KBM-7 (cell line): ENCODE data around the gene WDTC1.
A peak's percentile ranks its signal among the peaks of the same experiment; 100 is the strongest.

Source experiments
- DNase-seq: peaks from one replicate; pipeline ENCODE4 v3.0.0-alpha.2; 2015
- in situ Hi-C: fragments of 300-500 bp; cut with MboI; formaldehyde crosslinking; loops from 2 replicates; pipeline ENCODE4 v1.14.3; 2020; ENCODE audit warnings: low sequenced_read_pairs, low pct_unique_long_range_greater_than_20kb, mixed read lengths

The WDTC1 gene

DNA sequence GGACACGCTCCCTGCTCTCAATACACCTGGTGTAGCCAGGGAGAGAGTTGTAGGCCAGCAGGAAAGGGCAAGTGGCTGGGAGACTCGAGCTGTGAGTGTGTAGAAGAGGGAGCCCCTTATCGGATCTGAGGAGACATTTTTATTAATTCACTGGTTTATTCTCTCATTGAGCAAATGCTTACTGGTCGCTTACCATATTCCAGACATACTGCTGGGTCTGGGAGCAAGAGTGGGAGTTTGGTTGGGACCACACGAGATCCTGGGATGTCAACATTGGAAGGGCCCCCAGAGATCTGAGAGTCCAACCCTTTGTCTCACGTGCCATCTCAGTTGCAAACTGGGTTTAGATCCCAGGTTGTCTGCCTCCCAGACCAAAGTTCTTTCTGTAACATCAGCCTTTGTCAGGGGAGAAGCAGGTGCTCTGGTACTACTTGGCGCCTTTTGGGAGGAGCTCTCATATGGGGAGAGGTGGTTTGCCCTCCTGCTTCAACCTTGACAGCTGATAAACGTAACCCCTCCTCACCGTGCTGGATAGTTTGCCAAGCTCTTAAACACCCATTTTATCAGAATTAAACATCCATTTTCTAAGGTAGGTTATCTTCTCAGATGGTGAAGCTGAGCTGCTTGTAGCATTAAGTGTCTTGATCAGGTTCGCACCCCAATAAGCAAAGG lies 88.3 kb downstream of the WDTC1 start:
- DNase-seq = no peak
- in situ Hi-C loops = no loop called here

DNA sequence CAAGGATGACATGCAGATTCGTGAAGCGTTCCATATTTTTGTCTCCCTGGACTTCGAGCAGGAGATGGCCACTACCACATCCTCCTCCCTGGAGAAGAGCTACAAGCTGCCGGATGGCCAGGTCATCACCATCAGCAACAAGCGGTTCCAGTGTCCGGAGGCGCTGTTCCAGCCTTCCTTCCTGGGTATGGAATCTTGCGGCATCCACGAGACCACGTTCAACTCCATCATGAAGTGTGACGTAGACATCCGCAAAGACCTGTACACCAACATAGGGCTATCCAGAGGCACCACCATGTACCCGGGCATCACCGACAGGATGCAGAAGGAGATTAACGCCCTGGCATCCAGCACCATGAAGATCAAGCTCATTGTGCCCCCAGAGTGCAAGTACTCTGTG lies 90.9 kb downstream of the WDTC1 start:
- in situ Hi-C loops = no loop called here
- no peak for DNase-seq

DNA sequence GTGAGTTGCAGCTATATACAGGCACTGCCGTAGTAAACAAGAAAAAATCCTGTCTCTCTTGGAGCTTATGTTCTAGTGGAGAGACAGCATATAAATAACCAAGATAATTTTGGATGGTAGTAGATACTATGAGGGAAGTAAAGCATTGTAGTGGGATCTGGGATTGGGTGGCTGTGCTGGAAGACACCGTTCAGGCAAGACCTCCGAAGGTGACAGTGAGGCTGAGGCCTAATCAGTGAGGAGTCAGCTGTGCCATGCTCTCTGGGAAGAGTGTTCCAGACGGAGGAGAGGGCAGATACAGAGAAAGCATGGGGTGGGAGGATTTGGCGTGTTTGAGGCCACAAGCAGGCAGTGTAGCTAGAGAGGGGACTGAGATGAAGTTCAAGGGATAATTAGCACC lies 93.5 kb downstream of the WDTC1 start:
- in situ Hi-C loops = no loop called here
- DNase-seq = no peak

DNA sequence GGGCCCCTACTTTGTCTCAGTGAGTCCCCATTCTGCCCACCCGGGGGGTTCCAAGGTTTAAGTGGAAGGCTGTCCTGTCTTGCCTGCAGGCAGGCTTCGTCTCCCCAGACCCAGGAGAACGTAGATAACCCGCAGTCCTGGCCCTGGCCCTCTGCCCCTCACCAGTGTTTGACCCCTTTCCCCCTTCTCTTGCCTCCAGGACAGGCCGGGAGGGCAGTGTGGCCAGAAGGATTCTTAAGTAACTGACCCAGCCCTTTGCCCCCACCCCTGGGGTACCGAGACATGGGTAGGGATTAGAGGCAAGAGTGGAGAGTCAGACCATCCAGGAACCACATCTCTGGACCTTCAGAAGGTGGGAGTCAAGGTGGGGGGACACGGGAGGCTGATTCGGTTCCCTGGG lies 96.4 kb downstream of the WDTC1 start:
- in situ Hi-C loops = no loop called here

DNA sequence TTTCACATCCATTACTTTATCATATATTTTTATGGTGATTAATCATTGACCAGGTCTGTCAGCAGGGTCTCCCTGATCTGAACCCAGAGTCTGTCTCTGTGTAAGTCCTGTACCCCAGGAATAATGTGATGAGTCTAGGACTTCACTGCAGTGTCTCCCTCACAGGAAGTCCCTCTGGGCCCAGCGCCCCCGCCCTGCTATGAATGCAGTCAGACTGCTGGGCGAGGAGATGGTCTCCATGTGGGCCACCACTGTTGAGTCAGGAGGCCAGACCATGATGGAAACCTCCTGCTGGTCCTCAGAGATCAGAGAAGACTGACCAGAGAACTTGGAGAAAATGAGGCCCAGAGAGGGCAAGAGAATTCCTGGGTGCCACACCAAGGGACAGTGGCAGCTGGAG lies 97.0 kb downstream of the WDTC1 start:
- in situ Hi-C loops = no loop called here

More for the DNA sequence above, 96.4 kb downstream of the WDTC1 start:
- DNase-seq = no peak

DNA sequence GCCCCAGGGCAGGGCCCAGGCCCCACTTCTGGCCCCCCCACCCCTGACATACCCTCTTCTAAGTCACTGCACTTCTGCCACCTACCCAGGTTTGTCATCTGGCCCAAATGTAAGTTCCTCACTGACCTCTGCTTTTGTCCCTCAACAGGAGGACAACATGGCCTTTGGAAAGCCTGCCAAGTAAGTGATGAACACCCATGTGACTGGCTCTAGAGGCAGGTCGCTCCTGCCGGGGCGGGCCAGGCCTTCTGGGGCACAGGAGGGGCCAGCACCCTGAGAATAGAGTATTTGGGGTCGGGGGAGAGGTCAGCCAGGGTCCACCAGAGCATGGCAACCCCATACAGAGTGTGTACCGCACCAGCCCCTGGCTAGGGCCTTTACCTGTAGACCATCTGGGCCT lies 97.5 kb downstream of the WDTC1 start:
- no peak for DNase-seq
- in situ Hi-C loops = no loop called here

More for the DNA sequence above, 97.0 kb downstream of the WDTC1 start:
- DNase-seq = no peak

DNA sequence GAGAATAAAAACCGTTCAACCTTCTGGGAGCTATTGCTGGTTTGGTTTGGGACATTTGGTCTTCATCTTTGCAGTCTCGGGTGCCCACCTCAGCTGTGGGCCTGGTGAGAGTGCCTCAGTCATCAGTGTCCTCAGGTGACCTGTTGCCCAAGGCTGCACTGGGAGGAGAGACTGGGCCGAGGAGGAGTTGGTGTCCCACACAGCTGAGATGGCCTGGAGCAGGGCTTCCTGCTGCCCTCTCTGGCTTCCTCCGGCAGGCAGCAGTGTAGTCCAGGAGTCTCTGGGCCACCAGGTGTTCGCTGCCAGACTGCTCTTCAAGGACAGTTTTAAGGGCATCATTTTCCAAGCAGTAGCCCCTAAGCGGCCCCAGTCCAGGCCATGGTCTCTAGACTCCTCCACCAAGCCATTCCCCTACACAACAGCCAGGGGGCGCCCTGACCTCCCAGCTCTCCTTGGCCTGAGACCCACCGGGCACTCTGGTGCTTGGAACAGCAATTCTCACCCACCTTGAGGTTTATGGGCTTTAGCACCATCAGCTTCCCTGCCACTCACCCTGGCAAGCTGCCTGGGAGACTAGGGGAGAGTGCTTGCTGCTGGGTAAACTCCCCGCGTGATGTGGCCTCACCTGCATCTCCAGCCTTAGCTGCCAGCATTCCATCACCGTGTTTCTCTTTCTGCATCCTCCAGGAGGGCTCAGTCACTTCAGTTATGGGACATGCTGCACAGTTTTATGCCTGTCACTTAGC lies 98.3 kb downstream of the WDTC1 start:
- in situ Hi-C loops = no loop called here
- DNase-seq = peak; percentile 56

DNA sequence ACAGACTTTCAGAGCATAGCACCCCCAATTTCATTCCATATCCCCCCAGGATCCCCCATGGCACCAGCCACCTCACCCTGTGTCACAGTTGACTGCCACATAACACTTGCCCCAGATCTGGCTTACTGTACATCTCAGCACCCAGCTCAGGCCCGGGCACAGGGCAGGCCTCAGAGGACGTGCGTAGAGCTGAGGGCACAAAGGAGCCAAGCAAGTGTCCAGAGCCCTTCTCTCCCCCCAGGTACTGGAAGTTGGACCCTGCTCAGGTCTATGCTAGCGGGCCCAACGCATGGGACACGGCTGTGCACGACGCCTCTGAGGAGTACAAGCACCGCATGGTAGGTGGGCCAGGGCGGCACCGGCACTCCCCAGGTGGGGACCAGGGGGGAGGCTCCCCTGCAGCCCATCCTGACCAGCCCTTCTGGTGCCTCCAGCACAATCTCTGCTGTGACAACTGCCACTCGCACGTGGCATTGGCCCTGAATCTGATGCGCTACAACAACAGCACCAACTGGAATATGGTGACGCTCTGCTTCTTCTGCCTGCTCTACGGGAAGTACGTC lies 99.4 kb downstream of the WDTC1 start:
- no peak for DNase-seq
- in situ Hi-C loops = no loop called here

DNA sequence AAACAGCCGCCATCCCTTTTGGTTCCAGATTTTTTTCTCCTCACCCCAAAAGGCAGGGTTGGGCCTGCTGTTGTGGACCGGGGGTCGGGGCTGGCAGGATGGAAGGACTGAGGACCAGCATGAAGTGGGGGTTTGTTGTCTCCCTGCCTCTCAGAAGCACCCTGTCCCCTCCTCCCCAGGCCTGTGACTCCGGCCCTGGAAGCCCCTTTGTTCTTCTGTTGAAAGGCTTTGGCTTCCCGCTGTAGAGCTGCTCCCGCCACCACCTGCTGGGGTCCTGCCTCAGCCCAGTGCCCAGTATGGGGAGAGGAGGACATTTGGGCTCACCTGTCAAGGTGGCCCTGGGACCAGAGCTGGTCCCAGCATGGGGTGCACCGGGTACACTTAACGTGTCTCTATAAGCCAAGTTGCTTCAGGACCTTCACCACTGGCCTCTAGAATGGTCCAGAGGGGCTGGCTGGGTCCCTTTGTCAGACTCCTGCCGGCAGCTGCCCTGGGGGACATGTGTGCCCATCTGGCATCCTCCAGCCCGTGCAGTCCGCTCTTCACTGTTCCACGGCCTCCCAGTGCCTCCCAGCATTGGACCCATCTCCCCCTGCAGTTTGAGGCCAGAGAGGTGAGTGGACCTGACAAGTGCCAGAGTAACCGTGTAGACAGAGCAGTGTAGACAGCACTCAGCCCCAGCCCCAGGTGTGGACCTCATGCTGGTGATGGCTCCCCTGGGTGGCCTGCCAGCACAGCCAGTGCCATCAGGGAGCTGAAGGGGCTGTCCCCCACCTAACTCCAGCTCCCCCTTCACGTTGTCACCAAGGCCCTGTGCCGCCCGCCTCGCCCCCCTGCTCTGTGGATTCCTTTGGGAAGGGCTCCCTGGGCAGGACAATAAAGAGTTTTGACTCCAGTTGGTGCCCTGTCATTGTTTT lies 101.3 kb downstream of the WDTC1 start:
- no peak for DNase-seq
- in situ Hi-C loops = no loop called here

DNA sequence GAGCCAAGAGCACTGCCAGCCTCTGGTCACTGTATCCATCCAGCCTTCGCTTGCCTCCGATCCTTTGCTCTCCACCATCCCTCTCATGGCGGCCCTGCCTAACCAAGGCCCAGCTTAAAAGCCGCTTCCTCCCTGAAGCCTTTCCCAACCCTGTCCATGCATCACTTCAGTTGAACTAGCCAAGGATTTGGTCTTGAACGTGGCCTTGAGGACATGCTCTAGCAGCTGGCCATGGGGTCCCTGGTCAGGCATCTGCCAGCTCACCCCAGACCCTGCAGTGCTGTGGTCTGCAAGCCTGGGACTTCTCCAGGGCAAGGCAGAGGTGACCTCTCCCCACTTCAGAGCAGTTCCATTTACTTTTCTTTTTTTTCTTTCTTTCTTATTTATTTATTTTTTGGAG lies 102.3 kb downstream of the WDTC1 start:
- DNase-seq = no peak
- in situ Hi-C loops = no loop called here

DNA sequence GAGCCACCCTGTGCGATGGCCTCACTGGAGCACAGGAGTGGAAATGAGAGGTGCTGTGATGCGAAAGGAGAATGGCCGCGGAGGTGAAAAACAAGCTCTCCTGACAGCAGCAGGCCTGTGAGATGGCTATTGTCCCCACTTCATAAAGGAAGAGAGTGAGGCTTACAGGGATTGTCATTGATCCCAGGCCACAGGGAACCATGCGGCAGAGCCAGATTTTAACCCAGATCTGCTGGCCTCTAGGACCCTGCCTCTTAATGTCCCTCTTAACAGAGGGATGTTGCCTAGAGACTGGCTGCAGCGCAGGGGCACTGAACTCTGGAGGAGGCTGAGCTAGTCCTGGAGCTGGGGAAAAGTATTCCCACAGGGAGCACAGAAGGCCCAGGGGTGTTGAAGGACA lies 104.3 kb downstream of the WDTC1 start:
- no peak for DNase-seq
- in situ Hi-C loops = no loop called here

DNA sequence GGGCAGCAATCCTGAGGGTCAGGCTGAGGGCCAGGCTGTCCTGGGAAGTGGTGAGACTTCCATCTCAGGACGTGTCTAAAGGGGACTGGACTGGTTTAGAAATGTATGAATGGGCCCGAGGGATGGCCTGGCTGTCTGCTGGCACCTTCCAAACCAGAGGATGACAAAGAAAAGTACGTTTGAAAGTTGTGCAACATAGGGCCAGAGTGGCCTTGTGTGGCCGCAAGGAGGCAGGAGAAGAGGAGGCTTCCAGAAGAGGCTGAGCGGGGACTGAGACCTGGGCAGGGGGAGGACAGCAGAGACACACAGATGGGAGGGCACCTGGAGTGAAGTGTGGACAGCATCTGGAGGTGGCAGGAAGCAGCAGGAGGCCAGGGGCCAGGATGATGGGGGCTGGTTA lies 104.8 kb downstream of the WDTC1 start:
- no peak for DNase-seq
- in situ Hi-C loops = no loop called here

DNA sequence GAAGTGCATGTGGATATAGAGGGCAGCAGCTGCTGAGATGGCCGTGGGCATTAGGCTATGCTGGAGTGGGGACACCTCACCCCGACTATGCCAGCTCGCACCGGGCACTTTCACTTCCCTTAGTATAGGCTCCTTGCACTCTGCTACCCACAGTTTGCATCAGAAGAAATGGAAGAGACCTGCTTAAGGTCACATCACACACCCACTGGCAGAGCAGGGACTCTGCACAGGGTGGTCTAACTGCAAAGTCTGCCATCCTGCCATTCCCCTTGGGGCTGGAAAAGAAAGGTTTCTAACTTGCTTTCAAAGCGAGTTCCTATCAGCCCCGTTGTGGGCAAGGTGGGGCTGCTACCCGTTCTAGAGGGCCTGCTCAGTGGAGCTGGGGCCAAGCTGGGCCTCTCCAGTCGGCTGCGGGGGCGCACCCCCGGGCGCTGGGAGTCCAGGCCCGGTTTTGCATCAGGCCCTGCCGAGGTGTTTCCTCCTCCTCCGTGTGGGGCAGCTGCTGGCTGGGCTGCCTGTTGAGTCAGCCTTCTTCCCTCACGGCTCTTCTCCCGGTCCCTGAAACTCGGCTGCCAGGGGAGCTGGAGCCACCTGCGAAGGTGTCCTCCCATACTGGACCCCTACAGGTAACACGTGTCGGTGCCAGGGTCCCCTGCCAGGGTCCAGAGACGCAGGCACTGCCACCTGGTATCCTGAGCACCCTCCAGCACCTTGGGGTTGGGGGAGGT lies 107.3 kb downstream of the WDTC1 start, which contains the start of gene SYTL1:
TSS of gene SYTL1 (plus strand) at position 498 of the 728 bp plus-strand sequence. CDS start 3,313 bp downstream, outside the sequence.
- in situ Hi-C loops = no loop called here
- DNase-seq = peak; percentile 88

DNA sequence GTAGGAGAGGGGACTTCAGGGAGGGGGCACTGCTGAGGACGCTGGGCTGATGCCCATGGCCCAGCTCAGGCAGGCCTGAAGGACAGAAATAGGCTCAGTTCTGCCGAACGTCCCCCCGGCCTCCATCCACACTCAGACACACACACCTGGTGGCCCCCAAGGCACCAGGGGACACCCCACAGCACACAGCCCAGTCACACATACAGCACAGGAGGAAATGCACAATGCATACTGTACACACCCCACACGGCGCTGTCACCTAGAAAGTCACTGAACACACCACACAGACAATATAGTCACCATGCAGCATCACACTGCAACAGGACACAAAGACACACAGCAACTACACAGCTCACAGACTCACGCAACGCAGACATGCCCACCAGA lies 108.0 kb downstream of the WDTC1 start:
- in situ Hi-C loops = no loop called here

DNA sequence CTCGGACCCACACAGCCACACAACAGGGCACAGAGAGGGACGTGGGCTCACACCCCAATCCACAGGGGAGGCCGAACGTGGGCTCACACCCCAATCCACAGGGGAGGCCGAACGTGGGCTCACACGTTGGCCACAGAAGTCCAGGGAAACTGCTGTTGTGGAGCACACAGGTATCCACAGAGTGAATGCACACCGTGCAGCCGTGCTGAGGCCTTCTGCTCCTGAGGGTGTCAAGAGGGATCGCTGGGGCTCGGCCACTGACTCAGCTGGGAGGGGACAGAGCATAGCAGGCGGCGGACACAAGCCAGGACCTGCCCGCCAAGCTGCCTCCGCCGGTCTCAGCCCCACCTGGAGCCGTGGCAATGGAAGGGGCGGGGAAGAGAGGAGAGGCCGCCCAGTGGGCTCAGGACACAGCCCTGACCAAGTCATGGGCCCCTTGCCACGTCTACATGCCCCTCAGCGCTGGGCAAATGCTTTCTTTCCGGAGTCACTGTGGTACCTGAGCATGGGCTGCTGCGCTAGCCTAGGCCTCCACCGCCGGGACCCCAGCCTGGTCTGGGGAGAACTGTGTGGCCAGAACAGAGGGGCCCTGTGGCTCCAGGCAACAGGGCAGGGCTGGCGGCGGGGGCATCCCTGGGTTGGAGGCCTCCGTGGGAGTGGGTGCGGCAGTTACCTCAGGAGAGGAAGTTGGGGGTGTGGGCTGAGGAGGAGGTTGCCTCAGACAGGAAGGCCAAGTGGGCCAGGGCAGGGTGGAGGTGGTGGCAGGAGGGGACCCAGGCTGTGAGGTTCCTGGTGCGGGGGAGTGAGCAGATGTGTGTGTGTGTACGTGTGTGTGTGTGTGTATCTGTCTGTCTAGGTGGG lies 108.6 kb downstream of the WDTC1 start:
- in situ Hi-C loops = no loop called here
- DNase-seq = peak; percentile 99

More for the DNA sequence above, 108.0 kb downstream of the WDTC1 start:
- peak; percentile 45 for DNase-seq

DNA sequence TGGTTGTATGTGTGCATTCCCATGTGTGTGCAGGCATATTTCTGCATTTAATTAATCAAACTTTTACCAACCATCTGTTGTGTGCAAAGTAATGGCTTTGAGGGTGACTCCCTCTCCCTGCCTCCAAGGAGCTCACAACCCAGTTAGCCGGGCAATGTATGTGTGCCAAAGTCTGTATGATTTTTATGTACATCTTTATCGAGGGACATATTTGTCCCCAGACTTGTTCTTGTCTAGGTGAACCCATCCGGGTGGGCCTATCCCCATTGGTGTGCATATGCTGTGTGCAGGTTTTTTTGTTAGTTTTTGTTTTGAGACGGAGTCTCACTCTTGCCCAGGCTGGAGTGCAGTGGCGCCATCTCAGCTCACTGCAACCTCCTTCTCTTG lies 109.2 kb downstream of the WDTC1 start:
- in situ Hi-C loops = no loop called here
- no peak for DNase-seq

DNA sequence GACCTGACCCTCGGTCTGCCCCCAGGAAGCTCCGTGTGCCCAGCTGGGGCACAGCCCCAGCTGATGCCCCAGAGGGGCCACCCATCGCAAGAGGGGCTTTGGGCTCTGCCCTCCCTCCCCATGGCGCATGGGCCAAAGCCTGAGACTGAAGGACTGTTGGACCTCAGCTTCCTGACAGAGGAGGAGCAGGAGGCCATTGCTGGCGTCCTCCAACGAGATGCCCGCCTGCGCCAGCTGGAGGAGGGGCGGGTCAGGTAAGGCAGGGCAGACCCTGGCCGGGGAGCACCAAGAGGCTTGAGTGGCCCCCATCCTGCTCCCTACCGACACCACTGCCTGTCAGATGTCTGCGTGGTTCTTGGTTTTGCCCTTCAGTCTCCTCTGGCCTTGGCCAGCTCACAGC lies 110.8 kb downstream of the WDTC1 start:
- no peak for DNase-seq
- in situ Hi-C loops = no loop called here

DNA sequence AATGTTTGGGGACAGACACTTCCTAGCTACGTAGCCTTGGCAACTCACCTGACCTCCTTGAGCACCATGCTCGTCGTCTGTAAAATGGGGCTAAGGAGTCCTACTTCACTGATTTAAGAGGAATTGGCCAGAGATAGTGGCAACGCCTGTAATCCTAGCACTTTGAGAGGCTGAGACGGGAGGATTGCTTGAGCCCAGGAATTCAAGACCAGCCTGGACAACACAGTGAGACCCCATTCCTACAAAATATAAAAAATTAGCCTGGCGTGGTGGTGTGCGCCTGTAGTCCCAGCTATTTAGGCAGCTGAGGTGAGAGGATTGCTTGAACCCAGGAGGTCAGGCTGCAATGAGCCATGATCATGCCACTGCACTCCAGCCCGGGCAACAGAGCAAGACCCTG lies 111.9 kb downstream of the WDTC1 start:
- in situ Hi-C loops = no loop called here
- DNase-seq = no peak
